Glutamatergic neuron (in vitro differentiated cells): ENCODE results near the gene ALDH1A2. TPM values are rescaled to one million over a fixed set of nuclear protein-coding genes. Genes with fewer than 3 reads are reported as not detected.

Source experiments
- DNase-seq: peaks from one replicate; pipeline ENCODE4 v3.0.0; 2022
- H3K27ac Mint-ChIP-seq: one replicate; pipeline ENCODE4 v1.8.0; 2020; ENCODE audit warnings: mild to moderate bottlenecking, mixed read lengths, inconsistent platforms; ENCODE audit not compliant: unreplicated experiment
- H3K27me3 Mint-ChIP-seq: one replicate; pipeline ENCODE4 v1.8.0; 2020; ENCODE audit warnings: mild to moderate bottlenecking, moderate library complexity, mixed read lengths, inconsistent platforms; ENCODE audit not compliant: unreplicated experiment
- H3K36me3 Mint-ChIP-seq: one replicate; pipeline ENCODE4 v1.8.0; 2020; ENCODE audit warnings: mild to moderate bottlenecking, mixed read lengths, inconsistent platforms; ENCODE audit not compliant: unreplicated experiment
- H3K4me1 Mint-ChIP-seq: one replicate; pipeline ENCODE4 v1.8.0; 2020; ENCODE audit warnings: mild to moderate bottlenecking, low read depth, mixed read lengths, inconsistent platforms; ENCODE audit not compliant: unreplicated experiment
- H3K4me3 Mint-ChIP-seq: one replicate; pipeline ENCODE4 v1.8.0; 2020; ENCODE audit warnings: mild to moderate bottlenecking, mixed read lengths, inconsistent platforms; ENCODE audit not compliant: unreplicated experiment
- H3K9me3 Mint-ChIP-seq: one replicate; pipeline ENCODE4 v1.8.0; 2020; ENCODE audit warnings: mild to moderate bottlenecking, moderate library complexity, mixed read lengths, inconsistent platforms; ENCODE audit not compliant: unreplicated experiment
- CTCF ChIP-seq: fragments of 200-600 bp; sonication (generic); IDR thresholded peaks from one replicate; pipeline ENCODE4 v1.5.0; 2021; ENCODE audit not compliant: partially characterized antibody, unreplicated experiment
- total RNA-seq: library from RNA; stranded (reverse); fragmentation: NEBNext Ultra II Directional; extraction: Animal tissue kit (Norgen Biotek cat#: 25700); gene quantifications from one replicate; pipeline ENCODE4 v1.2.1, GENCODE V29; 2021; ENCODE audit not compliant: unreplicated experiment

ALDH1A2 gene
- total RNA-seq, 1 donor from 2014 or later: not detected

GRCh38 chr15:58017869-58018268, 47.6 kb downstream of the ALDH1A2 start:
- Mint-ChIP-seq H3K4me1 (peaks cover 2% of the 10 kb centered on the region), H3K4me3 (no peak overlapping the region), H3K36me3 (peaks cover 5% of the 10 kb centered on the region), H3K9me3 (no peaks in the 10 kb centered on the region), H3K27ac (no peak overlapping the region), H3K27me3 (peaks cover 2% of the 10 kb centered on the region)
- no peak for TF ChIP-seq CTCF
- DNase-seq: no peak

- Mint-ChIP-seq H3K9me3 (no peaks in the 10 kb centered on the region), H3K36me3 (no peaks in the 10 kb centered on the region), H3K27ac (no peak overlapping the region), H3K27me3 (peaks cover 2% of the 10 kb centered on the region), H3K4me3 (no peak overlapping the region), H3K4me1 (no peaks in the 10 kb centered on the region)
- no peak for TF ChIP-seq CTCF
- DNase-seq: no peak
Measured at GRCh38 chr15:58016581-58017175, 48.8 kb downstream of the ALDH1A2 start.

GRCh38 chr15:58015565-58015964, 49.9 kb downstream of the ALDH1A2 start:
- H3K27me3 Mint-ChIP-seq: peaks cover 2% of the 10 kb centered on the region
- H3K9me3 Mint-ChIP-seq: no peaks in the 10 kb centered on the region
- H3K27ac Mint-ChIP-seq: no peak overlapping the region
- DNase-seq: no peak
- H3K36me3 Mint-ChIP-seq: no peaks in the 10 kb centered on the region
- no peak overlapping the region for H3K4me3 Mint-ChIP-seq
- H3K4me1 Mint-ChIP-seq: no peaks in the 10 kb centered on the region
- TF ChIP-seq CTCF: no peak

GRCh38 chr15:58014470-58014869, 51.0 kb downstream of the ALDH1A2 start:
- Mint-ChIP-seq H3K4me3 (no peak overlapping the region), H3K36me3 (no peaks in the 10 kb centered on the region), H3K9me3 (no peaks in the 10 kb centered on the region), H3K4me1 (no peaks in the 10 kb centered on the region), H3K27ac (no peak overlapping the region), H3K27me3 (peaks cover 2% of the 10 kb centered on the region)
- DNase-seq: no peak
- no peak for TF ChIP-seq CTCF

- DNase-seq: no peak
- no peaks in the 10 kb centered on the region for H3K9me3 Mint-ChIP-seq
- no peak for TF ChIP-seq CTCF
- no peak overlapping the region for H3K4me3 Mint-ChIP-seq
- H3K27ac Mint-ChIP-seq: no peak overlapping the region
- no peaks in the 10 kb centered on the region for H3K36me3 Mint-ChIP-seq
- peaks cover 2% of the 10 kb centered on the region for H3K27me3 Mint-ChIP-seq
- no peaks in the 10 kb centered on the region for H3K4me1 Mint-ChIP-seq
Measured at GRCh38 chr15:58014040-58014439, 51.5 kb downstream of the ALDH1A2 start.
